ENCODE measurements around the gene WBP2.

WBP2 gene

GRCh38 chr17:75810216-75810615 lies 44.9 kb downstream of the WBP2 start:
- no peak overlapping the region for H3K4me3 ChIP-seq (ENCODE audit: low read depth, low read length)
- DNase-seq (ENCODE audit: low read depth): no peak
- TF ChIP-seq CTCF (IDR thresholded peaks at IDR 0.05; ENCODE audit: insufficient read depth, low read depth, low read length, missing control alignments): no peak

GRCh38 chr17:75809631-75810111 lies 45.5 kb downstream of the WBP2 start:
- no peak overlapping the region for H3K4me3 ChIP-seq (ENCODE audit: low read depth, low read length)
- TF ChIP-seq CTCF (IDR thresholded peaks at IDR 0.05; ENCODE audit: insufficient read depth, low read depth, low read length, missing control alignments): no peak
- no peak for DNase-seq (ENCODE audit: low read depth)

- peak; percentile 55 for DNase-seq (ENCODE audit: low read depth)
- no peak overlapping the region for H3K4me3 ChIP-seq (ENCODE audit: low read depth, low read length)
- TF ChIP-seq CTCF (IDR thresholded peaks at IDR 0.05; ENCODE audit: insufficient read depth, low read depth, low read length, missing control alignments): no peak
Measured at GRCh38 chr17:75808905-75809621, 46.1 kb downstream of the WBP2 start.

GRCh38 chr17:75808549-75808904 lies 46.6 kb downstream of the WBP2 start:
- no peak overlapping the region for H3K4me3 ChIP-seq (ENCODE audit: low read depth, low read length)
- no peak for TF ChIP-seq CTCF (IDR thresholded peaks at IDR 0.05; ENCODE audit: insufficient read depth, low read depth, low read length, missing control alignments)
- DNase-seq (ENCODE audit: low read depth): no peak

- no peak for TF ChIP-seq CTCF (IDR thresholded peaks at IDR 0.05; ENCODE audit: insufficient read depth, low read depth, low read length, missing control alignments)
- DNase-seq (ENCODE audit: low read depth): no peak
- H3K4me3 ChIP-seq (ENCODE audit: low read depth, low read length): no peak overlapping the region
Measured at GRCh38 chr17:75807861-75808260, 47.3 kb downstream of the WBP2 start.

GRCh38 chr17:75806822-75807500 lies 48.2 kb downstream of the WBP2 start:
- no peak for TF ChIP-seq CTCF (IDR thresholded peaks at IDR 0.05; ENCODE audit: insufficient read depth, low read depth, low read length, missing control alignments)
- no peak for DNase-seq (ENCODE audit: low read depth)

More at GRCh38 chr17:75806822-75807500, 48.2 kb downstream of the WBP2 start:
- no peak overlapping the region for H3K4me3 ChIP-seq (ENCODE audit: low read depth, low read length)
